AG04449 (cell line): Measurements from ENCODE around the gene FAM168A.

Experiments used
- CTCF ChIA-PET: fragments of 350-600 bp; formaldehyde crosslinking; extraction: SDS; loops from one replicate; lab custom pipeline; 2021; ENCODE audit warnings: antibody characterized with exemption; lab: Yijun Ruan, JAX
- POLR2A ChIA-PET: fragments of 400-600, 350-600 bp; formaldehyde crosslinking; extraction: SDS; loops from one replicate; lab custom pipeline; 2020; ENCODE audit warnings: antibody characterized with exemption, inconsistent platforms; lab: Yijun Ruan, JAX
- DNase-seq: peaks from one replicate; pipeline ENCODE4 v3.0.0-alpha.2; 2010; ENCODE audit warnings: low read depth, low spot score
- H3K4me3 ChIP-seq: 2 replicates; pipeline ENCODE4 v1.5.1; 2011; ENCODE audit warnings: low read depth, mild to moderate bottlenecking, control low read depth, low read length
- TF ChIP-seq, protein P1 (sequence below): IDR thresholded peaks from one replicate; pipeline ENCODE4 v1.5.1; 2011; ENCODE audit warnings: mild to moderate bottlenecking, moderate library complexity, low read length, control low read depth, inconsistent platforms; ENCODE audit not compliant: insufficient read depth; ENCODE audit errors: missing control alignments

Gene FAM168A

DNA sequence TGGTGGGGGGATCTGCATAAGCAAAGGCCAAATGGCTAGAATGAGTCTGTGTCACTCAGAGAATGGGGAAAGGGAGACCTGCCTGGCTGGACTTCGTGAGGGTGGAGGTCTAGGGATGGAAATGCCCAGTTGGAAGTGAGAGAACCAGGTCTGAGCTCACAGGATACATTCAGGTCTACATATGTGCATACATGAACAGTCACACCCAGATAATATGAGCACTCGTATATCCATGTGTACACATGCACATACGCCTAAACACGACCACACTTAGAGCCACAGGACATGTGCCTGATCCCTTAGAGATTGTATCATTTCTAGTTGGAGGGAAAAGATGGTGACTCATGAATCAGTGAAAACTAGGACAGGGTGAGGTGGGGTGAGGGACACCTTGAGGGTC, 242.8 kb downstream of the FAM168A start:
- ChIA-PET CTCF (interaction anchor here (0.7 to 18.6 kb wide), 7 partner anchors 10 to 306 kb away, joined by 3 to 263 read pairs (median 119); partner anchors contain the start of gene ARHGEF17), POLR2A (no interaction called here)
- DNase-seq, result no peak
- H3K4me3 ChIP-seq, result no peak overlapping the region
- TF ChIP-seq, protein P1, sequence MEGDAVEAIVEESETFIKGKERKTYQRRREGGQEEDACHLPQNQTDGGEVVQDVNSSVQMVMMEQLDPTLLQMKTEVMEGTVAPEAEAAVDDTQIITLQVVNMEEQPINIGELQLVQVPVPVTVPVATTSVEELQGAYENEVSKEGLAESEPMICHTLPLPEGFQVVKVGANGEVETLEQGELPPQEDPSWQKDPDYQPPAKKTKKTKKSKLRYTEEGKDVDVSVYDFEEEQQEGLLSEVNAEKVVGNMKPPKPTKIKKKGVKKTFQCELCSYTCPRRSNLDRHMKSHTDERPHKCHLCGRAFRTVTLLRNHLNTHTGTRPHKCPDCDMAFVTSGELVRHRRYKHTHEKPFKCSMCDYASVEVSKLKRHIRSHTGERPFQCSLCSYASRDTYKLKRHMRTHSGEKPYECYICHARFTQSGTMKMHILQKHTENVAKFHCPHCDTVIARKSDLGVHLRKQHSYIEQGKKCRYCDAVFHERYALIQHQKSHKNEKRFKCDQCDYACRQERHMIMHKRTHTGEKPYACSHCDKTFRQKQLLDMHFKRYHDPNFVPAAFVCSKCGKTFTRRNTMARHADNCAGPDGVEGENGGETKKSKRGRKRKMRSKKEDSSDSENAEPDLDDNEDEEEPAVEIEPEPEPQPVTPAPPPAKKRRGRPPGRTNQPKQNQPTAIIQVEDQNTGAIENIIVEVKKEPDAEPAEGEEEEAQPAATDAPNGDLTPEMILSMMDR, result no peak

DNA sequence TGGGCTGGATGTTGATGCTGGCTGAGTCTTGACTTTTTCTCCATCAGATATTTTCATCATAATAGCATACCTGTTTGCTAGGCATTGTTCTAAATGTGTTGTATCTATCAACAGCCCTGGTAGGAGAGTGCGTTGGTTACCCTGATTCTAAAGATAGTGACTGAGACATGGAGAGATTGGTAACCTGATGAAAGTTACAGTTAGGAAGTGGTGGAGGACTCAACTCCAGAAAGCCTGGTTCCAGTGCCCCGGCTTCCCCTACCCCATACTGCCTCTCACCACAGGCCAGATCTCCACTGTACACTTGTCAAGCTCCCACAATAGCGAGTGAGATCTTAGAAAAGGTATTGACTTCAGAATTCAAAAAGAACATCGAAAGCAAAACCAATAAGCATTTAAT, 244.5 kb downstream of the FAM168A start:
- H3K4me3 ChIP-seq, result no peak overlapping the region
- TF ChIP-seq, protein P1, result no peak
- no peak for DNase-seq
- ChIA-PET POLR2A (no interaction called here), CTCF (interaction anchor here (1.4 to 18.6 kb wide), 7 partner anchors 9 to 308 kb away, joined by 4 to 263 read pairs (median 119); partner anchors contain the start of gene ARHGEF17)

DNA sequence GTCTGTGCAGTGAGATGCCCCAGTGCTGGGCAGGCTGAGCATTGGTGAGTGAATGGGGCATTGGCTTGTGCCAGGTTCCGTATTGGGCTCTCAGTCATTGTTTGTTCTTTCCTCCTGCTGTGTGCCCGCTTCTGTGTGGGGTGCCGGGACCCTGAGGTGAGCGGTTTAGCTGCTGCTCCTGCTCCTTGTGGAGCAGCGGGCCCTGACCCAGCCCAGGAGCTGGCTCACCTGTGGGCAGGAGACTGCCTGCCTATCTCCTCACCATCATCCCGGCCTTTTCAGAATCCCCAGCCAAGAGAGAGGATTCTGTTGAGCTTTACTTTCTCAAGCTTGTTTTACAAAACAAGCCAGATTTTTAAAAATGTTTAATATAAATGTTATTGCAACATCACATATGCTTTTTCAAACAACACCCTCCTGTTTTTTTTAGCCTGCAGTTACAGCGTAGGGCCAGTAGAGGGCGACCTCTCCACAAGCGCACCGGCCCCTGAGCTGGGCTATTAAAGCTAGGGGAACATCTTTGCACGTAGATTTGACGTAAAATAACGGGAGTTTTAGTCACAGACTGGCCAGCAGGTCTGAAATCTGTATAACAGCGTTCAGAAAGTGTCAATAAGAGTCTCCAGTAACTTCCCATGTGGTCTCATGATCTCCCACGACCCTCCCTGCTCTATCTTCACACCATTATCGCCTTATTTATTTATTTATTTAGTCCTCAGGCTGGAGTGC, 246.8 kb downstream of the FAM168A start:
- TF ChIP-seq, protein P1, result peak; percentile 78

More for the DNA sequence above, 246.8 kb downstream of the FAM168A start:
- ChIA-PET POLR2A (interaction anchor here (0.8 kb wide), 1 partner anchor 42 kb away, joined by 4 read pairs; no protein-coding TSS in a partner anchor), CTCF (interaction anchor here (0.6 to 18.6 kb wide), 47 partner anchors 10 to 511 kb away, joined by 3 to 263 read pairs (median 5); partner anchors contain the start of genes ARHGEF17, FAM168A, PLEKHB1 and RELT)
- DNase-seq, result no peak
- no peak overlapping the region for H3K4me3 ChIP-seq
